Muscle layer of duodenum (tissue), 2 donors: ENCODE measurements around the gene BAHCC1.
"Not testable (repeated sequence)": the region's sequence is repeated elsewhere in the genome, so short reads cannot be mapped to it uniquely, and the experiment has no call there.

Source experiments
- H3K27ac ChIP-seq: one replicate; pipeline ENCODE4 v1.7.0; 2013; ENCODE audit warnings: mild to moderate bottlenecking, low read length
- H3K27me3 ChIP-seq: one replicate; pipeline ENCODE4 v1.7.0; 2013; ENCODE audit warnings: low read depth, mild to moderate bottlenecking, control low read depth, low read length
- H3K36me3 ChIP-seq, 2 donors: one replicate each; pipeline ENCODE4 v1.7.0; 2013; ENCODE audit warnings: low read length in 2 of 2, control low read depth in 1 of 2, mild to moderate bottlenecking in 1 of 2; ENCODE audit not compliant: insufficient read depth in 2 of 2, control insufficient read depth in 1 of 2
- H3K4me1 ChIP-seq, 2 donors: one replicate each; pipeline ENCODE4 v1.7.0; 2013; ENCODE audit warnings: low read length in 2 of 2, mild to moderate bottlenecking in 2 of 2, control low read depth in 1 of 2, moderate library complexity in 1 of 2; ENCODE audit not compliant: insufficient read depth in 2 of 2, control insufficient read depth in 1 of 2
- H3K4me3 ChIP-seq, 2 donors: one replicate each; pipeline ENCODE4 v1.7.0; 2013; ENCODE audit warnings: low read length in 2 of 2, low read depth in 1 of 2, mild to moderate bottlenecking in 1 of 2
- H3K9me3 ChIP-seq, 2 donors: one replicate each; pipeline ENCODE4 v1.7.0; 2013; ENCODE audit warnings: low read length in 2 of 2, control low read depth in 1 of 2, mild to moderate bottlenecking in 1 of 2; ENCODE audit not compliant: control insufficient read depth in 1 of 2
- donor health status: healthy.

BAHCC1 gene

DNA sequence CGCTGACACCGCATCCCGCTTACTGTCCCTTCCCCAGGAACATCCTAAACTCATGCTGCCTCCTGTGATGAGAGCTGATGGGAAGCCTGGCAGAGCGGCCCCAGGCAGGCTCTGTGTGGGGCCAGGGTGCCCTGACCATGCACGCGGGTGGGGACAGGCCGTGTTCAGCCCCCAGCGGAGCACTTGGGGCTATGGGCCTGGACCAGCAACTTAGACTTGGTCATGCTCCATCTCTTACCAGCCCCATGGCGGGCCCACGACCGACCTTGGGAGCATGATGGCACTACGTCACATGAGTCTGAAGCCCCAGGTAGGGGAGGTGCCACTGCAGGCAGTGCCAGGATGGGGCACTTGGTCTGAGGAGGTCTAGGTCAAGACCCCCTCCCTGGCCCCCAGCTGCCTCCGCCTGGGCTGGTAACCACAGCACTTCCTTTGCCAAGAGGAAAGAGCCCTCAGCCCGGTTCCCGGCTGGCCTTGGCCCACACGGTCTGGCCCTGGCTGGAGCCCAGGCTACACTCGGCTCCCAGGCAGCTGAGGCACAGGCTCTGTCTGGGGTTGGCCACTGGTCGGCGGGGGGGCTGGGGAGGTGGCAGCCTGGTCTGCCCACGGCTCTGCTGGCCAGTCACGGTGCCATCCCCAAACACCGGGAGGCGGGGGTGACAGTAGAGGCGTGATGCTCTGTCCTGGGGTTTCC, 25.7 kb downstream of the BAHCC1 start:
- Histone ChIP-seq H3K9me3 (no peaks in the 10 kb centered on the region), H3K27me3 (no peaks in the 10 kb centered on the region), H3K36me3 (no peaks in the 10 kb centered on the region), H3K4me1 (peaks cover 5 to 68% of the 10 kb centered on the region in 2 donors), H3K4me3 (peak overlapping the region in 1 of 2 donors; percentile 30), H3K27ac (peak overlapping the region; percentile 75)

DNA sequence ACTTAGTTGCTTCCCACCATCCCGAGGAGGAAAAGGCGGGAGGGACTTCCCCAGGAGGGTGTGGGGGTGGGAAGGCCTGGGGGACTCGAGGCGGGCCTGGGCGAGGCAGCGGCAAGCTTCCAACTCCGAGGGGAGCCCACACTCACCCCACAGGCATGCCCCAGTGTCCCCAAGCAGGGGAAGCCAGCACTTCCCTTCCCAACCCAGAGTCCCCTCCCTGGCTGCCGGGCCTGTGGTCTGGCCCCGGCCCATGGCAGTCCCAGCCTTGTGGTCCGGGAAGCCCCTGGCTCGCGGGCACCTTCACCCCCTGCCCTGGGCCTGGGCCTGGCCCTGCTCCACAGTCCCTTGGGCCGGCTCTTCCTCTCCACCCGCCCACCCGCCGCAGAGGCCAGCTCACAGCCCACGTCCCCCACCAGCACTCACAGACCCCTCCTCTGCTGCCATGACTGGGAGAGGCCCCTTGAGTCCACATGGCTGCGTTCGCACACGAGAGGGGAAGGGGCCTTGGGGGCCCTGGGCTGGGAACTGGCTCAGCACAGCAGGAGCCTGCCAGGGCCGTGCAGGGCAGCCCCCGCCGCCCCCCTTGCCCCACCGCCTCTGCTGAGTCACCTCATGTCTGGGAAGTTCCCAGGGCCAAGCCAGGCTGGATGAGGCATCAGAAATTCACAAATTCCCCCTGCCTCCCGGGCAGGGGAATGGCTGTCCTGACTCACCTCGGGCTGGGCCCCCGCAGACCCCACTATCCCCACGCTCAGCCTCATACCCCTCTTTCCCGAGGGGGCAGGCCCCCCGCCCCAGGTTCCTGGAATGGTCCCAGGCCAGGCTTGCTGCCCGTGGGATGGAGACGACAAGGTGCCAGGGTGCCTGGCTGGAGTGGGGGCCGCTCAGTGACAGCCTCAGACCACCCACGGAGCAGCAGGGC, 27.8 kb downstream of the BAHCC1 start:
- Histone ChIP-seq H3K27me3 (no peaks in the 10 kb centered on the region), H3K36me3 (no peaks in the 10 kb centered on the region), H3K4me3 (no peak overlapping the region), H3K27ac (no peak overlapping the region), H3K9me3 (no peaks in the 10 kb centered on the region), H3K4me1 (peaks cover 5 to 66% of the 10 kb centered on the region in 2 donors)

DNA sequence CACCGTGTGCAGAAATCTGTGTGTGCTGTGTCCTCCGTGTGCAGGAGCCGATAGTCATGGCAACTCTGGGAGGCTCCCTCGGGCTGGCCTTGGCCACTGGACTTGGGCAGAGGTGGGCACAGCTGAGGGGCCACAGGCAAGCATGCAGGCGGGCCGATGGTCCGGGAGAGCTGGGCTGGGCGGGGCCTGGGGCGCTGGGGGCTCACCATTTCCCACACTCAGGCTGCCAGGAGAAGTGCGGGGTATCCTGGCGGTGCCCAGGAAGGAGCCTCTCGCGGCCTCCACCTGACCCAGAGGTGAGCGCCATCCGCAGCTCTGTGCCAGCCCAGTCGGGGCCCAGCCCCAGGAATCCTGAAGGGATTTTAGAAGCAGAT, 28.4 kb downstream of the BAHCC1 start:
- Histone ChIP-seq H3K36me3 (no peaks in the 10 kb centered on the region), H3K9me3 (no peaks in the 10 kb centered on the region), H3K27ac (no peak overlapping the region), H3K27me3 (no peaks in the 10 kb centered on the region), H3K4me3 (no peak overlapping the region), H3K4me1 (peaks cover 5 to 66% of the 10 kb centered on the region in 2 donors)

DNA sequence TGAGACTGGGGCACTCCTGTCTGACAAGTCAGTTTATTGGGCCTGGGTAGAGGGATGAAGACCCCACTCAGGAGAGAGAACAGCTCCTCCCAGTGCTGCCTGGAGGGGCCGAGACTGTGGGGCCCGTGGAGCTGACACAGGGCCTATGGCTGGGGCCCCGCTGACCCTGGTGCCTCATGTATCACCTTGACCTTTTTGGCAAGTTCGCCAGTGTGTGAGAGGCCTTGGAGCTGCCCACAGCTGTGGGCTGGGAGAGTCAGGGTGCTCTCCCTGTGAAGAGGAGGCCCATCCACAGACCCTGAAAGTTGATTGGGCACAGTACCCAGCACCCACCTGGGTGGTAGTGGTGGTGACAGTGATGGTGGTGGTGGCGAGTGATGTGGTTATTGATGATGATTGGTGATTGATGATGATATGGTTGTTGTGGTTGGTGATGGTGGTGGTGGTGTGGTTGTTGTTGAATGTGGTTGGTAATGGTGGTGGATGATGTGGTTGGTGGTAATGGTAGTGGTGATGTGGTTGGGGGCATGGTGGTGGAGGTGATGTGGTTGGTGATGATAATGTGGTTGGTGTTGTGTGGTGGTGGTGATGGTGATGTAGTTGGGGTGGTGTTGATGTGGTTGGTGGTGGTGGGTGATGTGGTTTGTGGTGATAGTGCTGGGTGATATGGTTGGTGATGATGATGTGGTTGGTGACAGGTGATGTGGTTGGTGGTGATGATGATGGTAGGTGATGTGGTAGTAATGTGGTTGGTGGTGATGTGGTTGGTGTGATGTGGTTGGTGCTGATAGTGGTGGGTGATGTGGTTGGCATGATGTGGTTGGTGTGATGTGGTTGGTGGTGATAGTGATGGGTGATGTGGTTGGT, 29.1 kb downstream of the BAHCC1 start:
- H3K9me3 ChIP-seq: no peaks in the 10 kb centered on the region
- H3K27ac ChIP-seq: no peak overlapping the region
- no peaks in the 10 kb centered on the region for H3K36me3 ChIP-seq
- H3K4me1 ChIP-seq: peaks cover 0 to 67% of the 10 kb centered on the region in 2 donors
- no peak overlapping the region for H3K4me3 ChIP-seq
- H3K27me3 ChIP-seq: no peaks in the 10 kb centered on the region

- not testable (repeated sequence) for H3K27me3 ChIP-seq, H3K27ac ChIP-seq
- H3K4me1 ChIP-seq: peaks cover 2 to 70% of the 10 kb centered on the region in 2 donors
Observed at GRCh38 chr17:81425041-81425440, 29.8 kb downstream of the BAHCC1 start.

GRCh38 chr17:81425716-81426392, 30.6 kb downstream of the BAHCC1 start:
- H3K27me3 ChIP-seq, H3K27ac ChIP-seq, H3K9me3 ChIP-seq, H3K4me3 ChIP-seq, H3K36me3 ChIP-seq: not testable (repeated sequence)
- H3K4me1 ChIP-seq: peaks cover 2 to 69% of the 10 kb centered on the region in 2 donors

More at GRCh38 chr17:81425041-81425440, 29.8 kb downstream of the BAHCC1 start:
- not testable (repeated sequence) for H3K4me3 ChIP-seq, H3K9me3 ChIP-seq, H3K36me3 ChIP-seq

- no peaks in the 10 kb centered on the region for H3K9me3 ChIP-seq
- no peak overlapping the region for H3K4me3 ChIP-seq
Observed at GRCh38 chr17:81426393-81427172, 31.3 kb downstream of the BAHCC1 start.

GRCh38 chr17:81427173-81428120, 32.2 kb downstream of the BAHCC1 start:
- H3K9me3 ChIP-seq: no peaks in the 10 kb centered on the region
- H3K27me3 ChIP-seq: no peaks in the 10 kb centered on the region
- H3K27ac ChIP-seq: no peak overlapping the region
- H3K4me1 ChIP-seq: peaks cover 2 to 53% of the 10 kb centered on the region in 2 donors
- H3K4me3 ChIP-seq: no peak overlapping the region
- H3K36me3 ChIP-seq: no peaks in the 10 kb centered on the region

More at GRCh38 chr17:81426393-81427172, 31.3 kb downstream of the BAHCC1 start:
- Histone ChIP-seq H3K27me3 (no peaks in the 10 kb centered on the region), H3K4me1 (peaks cover 2 to 62% of the 10 kb centered on the region in 2 donors), H3K27ac (no peak overlapping the region), H3K36me3 (no peaks in the 10 kb centered on the region)

- no peaks in the 10 kb centered on the region for H3K9me3 ChIP-seq
- no peak overlapping the region for H3K27ac ChIP-seq
- H3K4me1 ChIP-seq: peaks cover 2 to 47% of the 10 kb centered on the region in 2 donors
- no peak overlapping the region for H3K4me3 ChIP-seq
- H3K27me3 ChIP-seq: no peaks in the 10 kb centered on the region
- no peaks in the 10 kb centered on the region for H3K36me3 ChIP-seq
Observed at GRCh38 chr17:81428121-81428515, 32.9 kb downstream of the BAHCC1 start.
